Suprapubic skin (tissue), 4 donors: ENCODE results near the gene DEK.

ENCODE experiments used
- POLR2A ChIP-seq, 2 donors: fragments of 450-650 bp; IDR thresholded peaks; one replicate each; pipeline ENCODE4 v1.6.1; 2017; ENCODE audit warnings: antibody characterized with exemption in 2 of 2, mild to moderate bottlenecking in 2 of 2, moderate library complexity in 2 of 2
- POLR2AphosphoS5 ChIP-seq, 3 donors: sonication (generic); formaldehyde crosslinking; IDR thresholded peaks; one replicate each; pipeline ENCODE4 v1.6.1; 2017; ENCODE audit warnings: antibody characterized with exemption in 3 of 3
- TF ChIP-seq, protein P1 (sequence below), 2 donors: fragments of 200-600 bp in 1 of 2; fragments of 450-650 bp in 1 of 2; sonication (generic) in 1 of 2; IDR thresholded peaks; one replicate each; pipeline ENCODE4 v1.5.1; 2016 to 2019; ENCODE audit warnings: antibody characterized with exemption in 2 of 2, mild to moderate bottlenecking in 1 of 2, moderate library complexity in 1 of 2

DNA sequence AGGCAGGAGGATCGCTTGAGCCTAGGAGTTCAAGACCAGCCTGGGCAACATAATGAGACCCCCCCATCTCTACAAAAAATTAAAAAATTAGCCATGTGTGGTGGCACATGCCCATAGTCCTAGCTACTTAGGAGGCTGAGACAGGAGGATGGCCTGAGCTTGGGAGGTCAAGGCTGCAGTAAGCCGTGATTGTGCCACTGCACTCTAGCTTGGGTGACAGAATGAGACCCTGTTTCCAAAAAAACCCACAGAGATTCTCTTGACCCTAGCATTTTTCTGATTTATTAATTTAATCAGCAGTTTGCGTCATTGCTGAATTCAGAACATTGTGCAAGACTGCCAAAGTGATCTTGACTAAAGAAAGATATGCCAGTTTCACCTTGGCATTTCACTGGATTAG, 72.3 kb downstream of the DEK start:
- TF ChIP-seq, protein P1, sequence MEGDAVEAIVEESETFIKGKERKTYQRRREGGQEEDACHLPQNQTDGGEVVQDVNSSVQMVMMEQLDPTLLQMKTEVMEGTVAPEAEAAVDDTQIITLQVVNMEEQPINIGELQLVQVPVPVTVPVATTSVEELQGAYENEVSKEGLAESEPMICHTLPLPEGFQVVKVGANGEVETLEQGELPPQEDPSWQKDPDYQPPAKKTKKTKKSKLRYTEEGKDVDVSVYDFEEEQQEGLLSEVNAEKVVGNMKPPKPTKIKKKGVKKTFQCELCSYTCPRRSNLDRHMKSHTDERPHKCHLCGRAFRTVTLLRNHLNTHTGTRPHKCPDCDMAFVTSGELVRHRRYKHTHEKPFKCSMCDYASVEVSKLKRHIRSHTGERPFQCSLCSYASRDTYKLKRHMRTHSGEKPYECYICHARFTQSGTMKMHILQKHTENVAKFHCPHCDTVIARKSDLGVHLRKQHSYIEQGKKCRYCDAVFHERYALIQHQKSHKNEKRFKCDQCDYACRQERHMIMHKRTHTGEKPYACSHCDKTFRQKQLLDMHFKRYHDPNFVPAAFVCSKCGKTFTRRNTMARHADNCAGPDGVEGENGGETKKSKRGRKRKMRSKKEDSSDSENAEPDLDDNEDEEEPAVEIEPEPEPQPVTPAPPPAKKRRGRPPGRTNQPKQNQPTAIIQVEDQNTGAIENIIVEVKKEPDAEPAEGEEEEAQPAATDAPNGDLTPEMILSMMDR (IDR thresholded peaks at IDR 0.05): no peak
- no peak for TF ChIP-seq POLR2AphosphoS5 (IDR thresholded peaks at IDR 0.05)
- no peak for TF ChIP-seq POLR2A (IDR thresholded peaks at IDR 0.05)
